Jurkat, Clone E6-1 (cell line): ENCODE results near the gene CD248.

Experiments
- DNase-seq: peaks from one replicate; pipeline ENCODE4 v3.0.0-alpha.2; 2011; ENCODE audit warnings: low read depth, low spot score
- H3K4me3 ChIP-seq: 2 replicates; pipeline ENCODE4 v1.5.1; 2011; ENCODE audit warnings: mild to moderate bottlenecking, low read length, control low read depth, moderate library complexity

CD248 gene

GRCh38 chr11:66344550-66345315 is 27.9 kb upstream of the CD248 start, which contains the start of gene BRMS1:
Gene BRMS1 (minus strand): TSS chr11:66345104. CDS start chr11:66342234, 2,870 bp downstream.
- H3K4me3 ChIP-seq, result peak within 1 kb of the TSS; percentile 79
- peak; percentile 94 for DNase-seq

GRCh38 chr11:66343176-66343575 is 26.3 kb upstream of the CD248 start:
- no peak for DNase-seq
- H3K4me3 ChIP-seq, result no peak overlapping the region

- DNase-seq, result no peak
- no peak overlapping the region for H3K4me3 ChIP-seq
Measured at GRCh38 chr11:66341502-66342126, 24.8 kb upstream of the CD248 start.

GRCh38 chr11:66340596-66341501 is 24.0 kb upstream of the CD248 start:
- DNase-seq, result no peak
- H3K4me3 ChIP-seq, result no peak overlapping the region

- DNase-seq, result no peak
- H3K4me3 ChIP-seq, result no peak overlapping the region
Measured at GRCh38 chr11:66339686-66340483, 23.0 kb upstream of the CD248 start.

GRCh38 chr11:66339162-66339675 is 22.4 kb upstream of the CD248 start:
- DNase-seq, result no peak
- no peak overlapping the region for H3K4me3 ChIP-seq

GRCh38 chr11:66338276-66339161 is 21.7 kb upstream of the CD248 start:
- DNase-seq, result no peak
- H3K4me3 ChIP-seq, result no peak overlapping the region

GRCh38 chr11:66337103-66337899 is 20.5 kb upstream of the CD248 start:
- H3K4me3 ChIP-seq, result no peak overlapping the region
- DNase-seq, result no peak

- no peak for DNase-seq
- no peak within 1 kb of the TSS for H3K4me3 ChIP-seq
Measured at GRCh38 chr11:66336234-66337102, 19.6 kb upstream of the CD248 start, which contains the start of gene RIN1. Gene RIN1 (minus strand): TSS chr11:66336434. CDS start chr11:66336402, 32 bp downstream.

- no peak for DNase-seq
- no peak overlapping the region for H3K4me3 ChIP-seq
Measured at GRCh38 chr11:66335531-66336233, 18.8 kb upstream of the CD248 start.

- DNase-seq, result no peak
- no peak overlapping the region for H3K4me3 ChIP-seq
Measured at GRCh38 chr11:66334605-66335442, 18.0 kb upstream of the CD248 start.

GRCh38 chr11:66333896-66334604 is 17.2 kb upstream of the CD248 start:
- DNase-seq, result no peak
- H3K4me3 ChIP-seq, result no peak overlapping the region

- no peak overlapping the region for H3K4me3 ChIP-seq
- no peak for DNase-seq
Measured at GRCh38 chr11:66333220-66333877, 16.5 kb upstream of the CD248 start.
